Skeletal muscle cell (primary cell): Measurements from ENCODE around the gene SIN3B.
"Not testable (repeated sequence)": the region's sequence is repeated elsewhere in the genome, so short reads cannot be mapped to it uniquely, and the experiment has no call there.

Source experiments
- DNase-seq: peaks from one replicate; pipeline ENCODE4 v3.0.0-alpha.2; 2010; ENCODE audit warnings: low read depth
- H3K4me3 ChIP-seq: 2 replicates; pipeline ENCODE4 v1.5.1; 2011; ENCODE audit warnings: low read depth, mild to moderate bottlenecking, control low read depth, low read length, moderate library complexity

Gene SIN3B

GRCh38 chr19:16829010-16829821 lies at the start of gene SIN3B:
SIN3B (plus strand) TSS chr19:16829398; CDS start chr19:16829421, 23 bp downstream.
- DNase-seq: peak; percentile 48
- peak within 1 kb of the TSS; percentile 95 for H3K4me3 ChIP-seq

GRCh38 chr19:16779539-16780163 lies 49.5 kb upstream of the SIN3B start:
- no peak overlapping the region for H3K4me3 ChIP-seq
- DNase-seq: no peak

DNA sequence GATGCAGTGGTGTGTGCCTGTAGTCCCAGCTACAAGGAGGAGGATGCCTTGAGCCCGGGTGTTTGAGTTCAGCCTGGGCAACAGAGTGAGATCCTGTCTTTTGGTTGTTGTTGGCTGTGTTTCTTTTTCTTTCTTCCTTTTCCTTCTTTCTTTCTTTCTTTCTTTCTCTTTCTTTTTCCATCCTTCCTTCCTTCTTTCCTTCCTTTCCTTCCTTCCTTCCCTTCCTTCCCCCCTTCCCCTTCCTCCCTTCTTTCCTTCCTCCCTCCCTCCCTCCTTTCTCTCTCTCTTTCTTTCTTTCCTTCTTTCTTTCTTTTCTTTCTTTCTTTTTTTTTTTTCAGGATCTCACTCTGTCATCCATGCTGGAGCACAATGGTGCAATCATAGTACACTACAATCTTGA lies 46.5 kb upstream of the SIN3B start:
- H3K4me3 ChIP-seq: no peak overlapping the region
- DNase-seq: no peak

GRCh38 chr19:16788479-16788878 lies 40.7 kb upstream of the SIN3B start:
- H3K4me3 ChIP-seq: no peak overlapping the region
- no peak for DNase-seq

DNA sequence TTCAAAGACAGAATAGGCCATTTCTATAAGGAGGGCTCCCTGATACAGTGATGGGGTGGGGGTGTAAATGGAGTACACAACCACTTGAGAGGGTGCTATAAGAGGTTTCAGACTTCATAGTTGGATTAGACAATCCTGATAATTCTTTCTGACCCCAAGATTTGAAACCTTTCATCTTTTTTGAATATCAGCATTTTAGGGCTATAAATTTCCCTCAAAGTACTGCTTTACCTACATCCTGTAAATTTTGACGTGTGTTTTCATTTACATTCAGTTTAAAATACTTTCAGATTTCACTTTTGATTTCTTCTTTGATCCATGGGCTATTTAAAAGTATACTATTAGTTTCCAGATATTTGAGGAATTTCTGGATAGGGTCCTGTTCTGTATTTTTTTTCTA lies 40.0 kb upstream of the SIN3B start:
- no peak overlapping the region for H3K4me3 ChIP-seq
- DNase-seq: no peak

- no peak for DNase-seq
- H3K4me3 ChIP-seq: no peak overlapping the region
Observed at GRCh38 chr19:16790051-16790450, 39.1 kb upstream of the SIN3B start.

GRCh38 chr19:16791942-16792341 lies 37.3 kb upstream of the SIN3B start:
- DNase-seq: no peak
- no peak overlapping the region for H3K4me3 ChIP-seq

DNA sequence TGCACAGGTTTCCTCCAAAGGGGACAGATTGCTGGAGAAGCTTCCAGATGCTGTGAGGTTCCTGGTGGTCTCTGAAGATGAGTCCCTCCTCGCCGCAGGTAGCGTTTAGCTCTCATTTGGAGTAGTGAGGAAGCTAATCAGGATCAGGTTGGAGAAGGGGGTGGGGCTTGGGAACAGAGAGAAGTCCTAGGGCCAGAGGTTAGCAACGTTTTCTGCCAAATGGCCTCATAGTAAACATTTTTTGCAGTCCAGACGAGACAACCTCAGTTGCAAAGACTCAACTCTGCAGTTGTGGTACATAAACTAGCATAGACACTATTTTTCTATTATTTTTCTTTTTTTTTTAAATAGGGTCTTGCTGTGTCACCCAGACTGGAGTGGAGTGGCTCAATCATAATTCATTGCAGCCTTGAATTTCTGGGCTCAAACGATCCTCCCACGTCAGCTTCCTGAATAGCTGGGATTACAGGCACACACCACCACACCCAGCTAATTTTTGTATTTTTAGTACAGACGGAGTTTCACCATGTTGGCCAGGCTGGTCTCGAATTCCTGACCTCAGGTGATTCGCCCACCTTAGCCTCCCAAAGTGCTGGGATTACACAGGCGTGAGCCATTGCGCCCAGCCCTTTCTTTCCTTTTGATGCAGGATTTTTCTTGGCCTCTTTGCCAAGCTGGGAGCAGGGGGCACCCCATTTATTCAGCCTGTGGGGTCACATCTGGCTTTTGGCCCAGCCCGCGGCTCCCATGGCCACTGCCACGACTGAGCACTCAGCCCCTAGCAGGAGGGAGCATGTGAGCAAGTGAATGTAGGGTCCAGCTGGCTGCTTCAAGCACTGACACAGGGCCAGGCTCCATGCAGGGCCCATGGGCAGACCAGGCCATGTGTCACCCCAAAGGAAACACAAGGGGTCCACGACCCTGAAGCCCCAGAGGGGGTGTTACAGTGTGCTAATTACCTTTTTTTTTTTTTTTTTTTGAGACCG lies 34.4 kb upstream of the SIN3B start:
- no peak overlapping the region for H3K4me3 ChIP-seq
- DNase-seq: no peak

DNA sequence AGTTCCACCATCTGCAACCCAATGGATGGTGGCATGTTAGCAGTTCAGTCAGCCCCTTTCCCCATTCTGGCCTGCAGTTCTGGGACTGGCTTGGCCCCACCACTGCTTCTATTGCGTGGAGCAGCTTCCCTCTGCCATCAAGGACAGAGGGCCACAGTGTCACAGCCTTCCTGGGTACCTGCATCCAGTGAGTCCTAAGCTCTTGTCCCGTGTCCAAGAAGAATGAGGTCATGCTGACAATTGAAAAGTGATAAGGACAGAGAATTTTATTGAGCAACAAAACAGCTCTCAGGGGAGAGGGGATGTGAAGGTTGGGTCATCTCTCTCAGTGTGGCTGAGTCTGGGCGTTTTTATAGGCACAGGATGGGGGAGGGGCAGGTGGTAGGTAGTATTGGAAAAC lies 33.5 kb upstream of the SIN3B start:
- no peak for DNase-seq
- no peak overlapping the region for H3K4me3 ChIP-seq

- no peak overlapping the region for H3K4me3 ChIP-seq
- DNase-seq: no peak
Observed at GRCh38 chr19:16797876-16798275, 31.3 kb upstream of the SIN3B start.

DNA sequence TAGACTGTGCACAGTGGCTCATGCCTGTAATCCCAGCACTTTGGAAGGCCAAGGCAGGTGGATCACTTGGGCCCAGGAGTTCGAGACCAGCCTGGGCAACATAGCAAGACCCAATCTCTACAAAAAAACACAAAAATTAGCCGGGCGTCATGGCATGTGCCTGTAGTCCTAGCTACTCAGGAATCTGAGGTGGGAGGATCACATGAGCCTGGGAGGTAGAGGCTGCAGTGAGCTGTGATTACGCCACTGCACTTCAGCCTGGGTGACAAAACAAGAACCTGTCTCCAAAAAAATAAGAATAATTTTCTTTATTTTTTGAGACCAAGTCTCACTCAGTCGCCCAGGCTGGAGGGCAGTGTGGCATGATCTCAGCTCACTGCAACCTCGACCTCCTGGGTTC lies 30.9 kb upstream of the SIN3B start:
- DNase-seq, H3K4me3 ChIP-seq: not testable (repeated sequence)

DNA sequence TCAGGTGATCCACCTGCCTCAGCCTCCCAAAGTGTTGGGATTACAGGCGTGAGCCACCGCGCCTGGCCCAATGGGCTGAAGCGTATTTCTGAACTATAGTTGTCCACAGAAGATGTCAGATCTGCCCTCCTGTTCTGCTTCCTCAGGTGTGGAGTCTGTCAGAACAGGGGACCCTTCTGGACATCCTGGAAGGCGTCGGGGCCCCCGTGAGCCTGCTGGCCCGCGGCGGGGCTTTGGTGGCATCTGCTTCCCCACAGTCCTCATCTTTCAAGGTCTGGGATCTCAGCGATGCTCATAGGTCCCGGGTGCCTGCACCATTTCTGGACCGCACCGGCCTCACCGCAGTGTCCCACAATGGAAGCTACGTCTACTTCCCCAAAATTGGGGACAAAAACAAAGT lies 29.5 kb upstream of the SIN3B start:
- no peak for DNase-seq

DNA sequence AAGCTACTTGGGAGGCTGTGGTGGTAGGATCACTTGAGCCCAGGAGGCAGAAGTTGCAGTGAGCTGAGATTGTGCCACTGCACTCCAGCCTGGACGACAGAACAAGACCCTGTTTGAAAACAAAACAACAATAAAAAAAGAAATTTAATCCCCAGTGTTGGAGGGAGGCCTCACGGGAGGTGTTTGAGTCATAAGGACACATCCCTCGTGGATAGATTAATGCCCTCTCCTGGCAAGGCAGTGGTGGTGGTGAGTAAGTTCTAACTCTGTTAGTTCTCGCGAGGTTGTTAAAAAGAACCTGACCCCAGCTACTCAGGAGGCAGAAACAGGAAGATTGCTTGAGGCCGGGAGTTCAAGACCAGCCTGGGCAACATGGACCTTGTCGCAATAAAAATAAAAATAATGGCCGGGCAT lies 27.6 kb upstream of the SIN3B start:
- H3K4me3 ChIP-seq: no peak overlapping the region
- peak; percentile 8 for DNase-seq

More for the DNA sequence above, 29.5 kb upstream of the SIN3B start:
- H3K4me3 ChIP-seq: no peak overlapping the region

- H3K4me3 ChIP-seq: no peak overlapping the region
- no peak for DNase-seq
Observed at GRCh38 chr19:16804176-16804575, 25.0 kb upstream of the SIN3B start.

GRCh38 chr19:16807549-16808284 lies 21.5 kb upstream of the SIN3B start:
- no peak for DNase-seq
- no peak overlapping the region for H3K4me3 ChIP-seq

- DNase-seq: peak; percentile 18
- no peak overlapping the region for H3K4me3 ChIP-seq
Observed at GRCh38 chr19:16814526-16815100, 14.6 kb upstream of the SIN3B start.

GRCh38 chr19:16820056-16820455 lies 9.1 kb upstream of the SIN3B start:
- no peak for DNase-seq
- no peak overlapping the region for H3K4me3 ChIP-seq

DNA sequence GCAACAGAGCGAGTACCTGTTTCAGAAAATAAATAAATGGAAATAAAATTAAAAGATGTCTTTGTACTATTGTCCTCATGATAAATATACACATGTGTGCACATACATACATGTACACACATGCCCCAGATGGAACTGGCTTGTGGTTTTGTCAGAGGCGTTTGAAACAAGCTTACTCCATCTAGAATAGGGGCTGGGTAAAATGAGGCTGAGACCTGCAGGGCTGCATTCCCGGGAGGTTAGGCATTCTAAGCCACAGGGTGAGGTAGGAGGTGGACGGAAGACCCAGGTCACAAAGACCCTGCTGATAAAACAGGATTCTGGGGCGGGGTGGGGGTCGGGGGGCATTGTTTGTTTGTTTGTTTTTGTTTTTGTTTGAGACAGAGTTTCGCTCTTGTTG lies 8.1 kb upstream of the SIN3B start:
- H3K4me3 ChIP-seq: no peak overlapping the region
- no peak for DNase-seq

- H3K4me3 ChIP-seq: no peak overlapping the region
Observed at GRCh38 chr19:16822648-16823047, 6.5 kb upstream of the SIN3B start.

More at GRCh38 chr19:16822648-16823047, 6.5 kb upstream of the SIN3B start:
- DNase-seq: no peak
